NCI-H146 treated with DMSO at 0.1 percent for 48 hours (cell line): ENCODE data around the gene ADD1.

ENCODE experiments used
- DNase-seq: peaks from one replicate; lab custom pipeline; 2025; ENCODE audit not compliant: unreplicated experiment; lab: John Stamatoyannopoulos, UW

ADD1 gene

DNA sequence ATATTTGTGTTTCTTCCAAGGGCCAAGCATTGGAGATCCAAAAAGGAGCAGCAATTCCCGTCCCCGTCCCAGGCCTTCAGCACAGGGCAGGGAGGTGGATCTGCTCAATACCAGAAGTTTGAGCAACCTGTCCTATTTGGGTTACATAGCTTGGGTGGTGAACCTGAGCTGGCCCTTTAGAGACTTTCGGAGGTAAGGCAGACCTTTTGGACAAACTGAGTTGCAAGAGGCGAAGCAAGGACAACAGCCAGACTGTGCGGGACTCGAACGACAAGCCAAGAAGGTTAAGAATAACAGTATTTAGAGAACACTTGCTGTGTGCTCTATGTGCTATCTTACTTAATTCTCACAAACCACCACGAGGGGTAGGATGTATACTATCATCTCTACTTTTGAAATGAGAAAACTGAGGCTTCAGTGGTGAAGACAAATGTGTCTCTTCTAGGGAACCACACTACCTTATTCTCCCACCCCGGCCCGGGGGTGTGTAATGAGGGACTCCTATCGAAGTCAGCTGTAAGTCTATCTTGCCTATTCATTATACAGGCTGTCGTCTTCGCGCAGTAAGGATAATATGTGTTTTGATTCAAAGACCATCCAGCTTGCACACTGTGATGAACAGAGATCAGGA, 118.3 kb downstream of the ADD1 start:
- no peak for DNase-seq

DNA sequence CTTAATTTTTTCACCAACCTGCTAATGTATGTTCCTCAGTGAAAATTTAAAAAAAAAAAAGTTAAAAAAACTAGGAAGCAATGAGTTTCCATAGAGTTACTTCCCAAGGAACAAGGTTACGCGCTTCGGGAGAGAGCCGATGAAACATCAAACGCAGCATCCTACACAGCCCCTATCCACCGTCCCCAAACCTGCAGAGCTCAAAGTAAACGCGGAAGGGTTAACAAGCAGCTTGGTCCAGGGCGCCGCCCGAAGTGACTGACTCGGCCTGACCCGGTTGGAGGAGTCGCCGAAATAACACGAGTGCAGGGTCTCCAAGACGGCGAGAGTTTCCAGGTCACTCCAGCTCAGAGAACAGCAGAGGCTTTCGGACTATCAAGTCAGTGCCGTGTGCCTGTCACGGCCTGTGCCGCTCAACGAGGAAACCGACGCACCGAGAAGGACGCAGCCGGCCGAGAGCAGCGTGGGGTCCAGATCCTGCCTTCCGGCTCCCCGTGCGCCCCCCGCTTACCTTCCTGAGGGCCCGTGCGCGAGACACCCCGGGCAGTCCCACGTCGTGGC, 119.0 kb downstream of the ADD1 start:
- peak; percentile 49 for DNase-seq

DNA sequence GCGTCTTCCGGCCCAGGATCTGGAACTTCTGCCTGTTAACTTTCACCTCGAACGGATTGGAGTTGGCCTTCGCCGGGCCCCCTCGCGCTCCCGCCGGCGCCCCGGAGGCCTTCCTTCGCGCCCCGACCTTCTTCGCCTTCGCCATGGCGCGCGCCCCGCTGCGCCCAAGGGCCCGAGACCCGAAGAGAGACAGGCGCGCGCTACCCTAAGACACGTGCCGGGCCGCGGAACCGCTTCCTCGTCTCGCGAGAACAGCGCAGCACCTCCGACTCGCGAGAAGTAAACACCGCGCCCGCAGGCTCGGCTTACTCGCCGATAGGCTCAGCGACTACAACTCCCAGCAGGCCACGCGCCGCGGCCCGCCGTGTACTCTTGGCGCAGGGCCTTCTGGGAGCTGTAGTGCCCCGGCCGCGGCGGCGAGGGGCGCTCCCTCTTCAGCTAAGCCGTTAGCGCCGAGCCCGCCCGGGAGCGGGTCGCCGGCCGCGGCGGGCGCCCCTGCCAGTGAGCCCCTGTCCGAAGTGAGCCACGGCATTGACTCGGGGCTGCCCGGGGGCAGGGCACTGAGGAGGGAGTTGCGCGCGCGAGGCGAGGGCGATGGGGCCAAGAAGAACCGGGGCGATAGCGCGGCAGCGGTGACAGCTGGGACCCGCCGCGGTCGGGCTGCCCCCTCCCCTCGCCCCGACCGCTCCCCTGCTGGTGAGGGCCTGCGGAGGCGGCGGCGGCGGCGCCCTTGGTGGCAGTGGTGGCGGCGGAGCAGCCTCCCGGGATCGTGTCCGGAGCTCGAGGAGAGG, 119.7 kb downstream of the ADD1 start, which contains the start of the genes GRK4 and NOP14:
GRK4 (plus strand) TSS at position 397 of the 791 bp plus-strand sequence. CDS start 500 bp downstream, outside the sequence.
NOP14 (minus strand) TSS at position 232 of the 791 bp plus-strand sequence; CDS start at position 145, 87 bp downstream.
- DNase-seq = peak; percentile 89

DNA sequence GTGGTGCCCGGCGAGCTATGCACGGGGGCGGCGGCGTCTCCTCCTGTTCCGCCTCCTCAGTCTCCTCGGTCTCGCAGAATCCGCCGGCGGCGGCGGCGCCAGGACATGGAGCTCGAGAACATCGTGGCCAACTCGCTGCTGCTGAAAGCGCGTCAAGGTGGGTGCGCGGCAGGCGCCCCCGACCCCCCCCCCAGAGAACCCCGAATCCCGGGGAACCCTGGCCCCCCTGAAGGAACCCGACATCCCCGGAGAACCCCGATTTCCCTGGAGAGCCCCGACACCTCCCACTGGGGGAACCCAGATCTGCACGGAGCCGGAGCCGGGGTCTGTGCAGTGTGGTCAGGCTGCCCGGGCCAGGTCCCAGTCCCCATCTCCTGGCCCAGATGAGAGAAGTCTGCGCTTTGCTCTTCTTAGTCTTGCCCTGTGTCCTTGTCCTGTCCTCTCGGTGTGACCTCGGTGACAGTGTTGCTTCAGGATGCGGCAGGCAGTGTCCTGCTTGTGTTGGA, 120.4 kb downstream of the ADD1 start:
- no peak for DNase-seq

DNA sequence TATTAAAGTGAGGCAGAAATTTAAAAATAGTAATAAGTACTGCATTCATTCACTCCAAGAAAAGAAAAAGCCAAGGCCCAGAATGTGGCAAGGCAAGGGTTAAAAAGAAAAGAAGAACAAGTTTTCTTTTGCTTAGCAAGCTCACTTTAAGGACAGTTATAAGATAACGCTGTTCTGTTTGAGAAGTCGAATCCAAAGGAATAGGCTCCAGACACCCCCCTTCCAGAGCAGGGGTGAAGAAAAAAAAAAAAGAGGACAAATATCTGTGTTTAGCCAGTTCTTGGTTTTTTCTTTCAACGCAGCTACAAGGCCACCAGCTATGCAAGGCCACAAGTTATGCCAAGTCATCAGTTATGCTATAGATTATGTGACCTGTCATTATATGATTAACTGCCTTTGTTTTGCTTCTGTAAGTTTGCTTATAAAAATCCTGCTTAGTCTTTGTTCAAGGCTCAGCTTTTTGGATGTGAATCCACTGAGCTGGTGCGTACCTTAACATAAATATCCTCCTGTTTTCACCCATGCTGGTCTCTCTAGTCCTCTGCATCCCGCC, 121.1 kb downstream of the ADD1 start:
- no peak for DNase-seq

DNA sequence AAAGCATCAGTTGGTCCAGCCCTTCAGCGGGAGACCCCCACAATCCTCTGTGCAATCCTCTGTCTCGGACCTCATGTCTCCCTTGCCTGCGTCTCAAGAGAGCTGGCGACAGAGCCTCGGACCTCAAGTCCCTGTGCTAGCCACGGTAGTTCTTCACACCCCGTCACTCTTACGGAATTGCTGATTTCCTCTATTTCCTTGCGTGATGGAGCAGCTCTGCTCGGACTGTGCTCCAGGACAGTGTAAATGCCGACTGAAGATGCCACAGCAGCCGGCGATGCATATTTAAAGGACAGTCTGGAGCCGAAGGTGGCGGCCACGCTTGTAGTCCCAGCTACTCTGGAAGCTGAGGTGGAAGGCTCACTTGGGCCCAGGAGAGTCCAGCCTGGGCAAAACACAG, 121.6 kb downstream of the ADD1 start:
- no peak for DNase-seq

DNA sequence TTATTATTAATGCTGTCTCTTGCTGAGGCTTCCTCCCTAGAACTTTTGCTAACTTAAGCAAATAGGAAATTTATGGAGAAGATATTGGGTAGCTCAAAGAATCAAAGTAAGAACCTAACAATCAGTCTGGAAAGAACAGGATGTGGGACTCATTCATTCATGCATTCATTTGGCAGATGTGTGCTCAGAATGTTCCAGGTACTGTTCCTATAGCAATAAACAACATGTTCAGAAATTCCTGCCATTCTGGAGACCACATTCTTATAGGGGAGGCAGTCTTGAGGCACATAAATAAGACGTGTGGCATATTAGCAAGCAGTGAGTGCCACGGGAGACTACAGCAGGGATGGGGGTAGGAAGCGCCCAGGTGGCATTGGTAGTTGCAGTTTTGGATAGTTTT, 124.7 kb downstream of the ADD1 start:
- no peak for DNase-seq

DNA sequence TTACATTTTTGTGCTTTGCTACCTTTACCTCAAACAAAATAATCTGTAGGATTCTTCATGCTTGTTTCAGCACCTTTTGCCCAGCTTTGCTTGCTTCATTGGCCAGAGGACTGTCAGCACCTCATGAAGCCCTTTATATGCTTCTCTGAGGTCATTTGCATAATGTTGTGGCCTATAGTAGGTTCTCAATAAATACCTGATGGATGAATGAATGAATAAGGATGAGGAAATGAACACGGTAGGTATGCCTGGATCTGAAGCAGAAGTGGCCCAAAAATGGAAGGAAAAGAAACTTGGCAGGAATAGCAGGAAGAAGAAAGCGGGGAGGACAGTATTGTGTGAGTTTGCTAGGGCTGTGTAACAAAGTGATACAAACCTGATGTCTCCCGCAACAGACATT, 127.6 kb downstream of the ADD1 start:
- no peak for DNase-seq

DNA sequence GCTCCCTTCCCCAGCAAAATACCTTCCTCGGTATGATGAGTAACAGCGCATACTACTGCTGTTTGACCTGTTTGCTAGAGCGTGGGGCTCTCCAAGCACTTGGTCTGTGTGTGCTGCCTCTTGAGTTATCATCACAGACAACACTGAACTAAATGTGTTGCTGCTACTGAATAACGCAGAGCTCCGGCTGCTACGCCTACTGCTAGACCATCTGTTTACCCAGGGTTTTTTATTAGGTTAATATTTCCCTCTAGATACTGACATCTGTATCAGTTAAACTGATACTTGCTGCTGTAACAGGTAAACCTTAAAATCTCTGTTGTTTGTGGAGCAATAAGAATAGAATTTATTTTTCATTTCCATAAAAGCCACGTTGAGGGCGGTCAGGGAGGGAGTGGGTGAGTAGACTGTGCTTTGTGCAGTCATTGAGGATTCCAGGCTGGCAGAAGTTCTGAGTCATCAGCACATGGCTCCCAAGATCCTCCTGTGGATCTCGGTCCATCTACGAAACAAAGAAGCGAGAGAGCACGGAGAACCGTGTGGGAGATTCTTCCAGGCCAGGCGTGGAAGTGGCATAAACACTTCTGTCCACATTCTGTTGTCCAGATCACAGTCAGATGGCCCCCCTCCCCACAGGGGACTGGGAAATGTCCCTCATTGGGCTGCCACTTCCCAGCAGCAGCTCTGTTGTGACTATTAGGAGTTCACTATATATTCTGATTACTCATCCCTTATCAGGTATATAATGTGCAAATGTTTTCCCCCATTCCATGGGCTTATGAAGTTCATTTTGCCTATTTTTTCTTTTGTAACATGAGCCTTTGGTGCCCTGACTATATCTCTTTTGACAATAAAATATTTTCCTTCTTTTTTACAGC, 133.8 kb downstream of the ADD1 start:
- DNase-seq = no peak
